PFSK-1 (cell line): ENCODE results near the gene ADAM33.

Source experiments
- FOXP2 ChIP-seq: optimal IDR thresholded peaks from 2 replicates; pipeline ENCODE3; 2011; ENCODE audit warnings: borderline replicate concordance, control low read depth, inconsistent platforms; ENCODE audit not compliant: insufficient read depth; ENCODE audit errors: extremely low read length, extremely low read depth
- POLR2AphosphoS5 ChIP-seq: IDR thresholded peaks from 2 replicates; pipeline ENCODE4 v1.6.1; 2012; ENCODE audit warnings: low read depth, mild to moderate bottlenecking, control low read depth, low read length, moderate library complexity
- SIN3A ChIP-seq: IDR thresholded peaks from 2 replicates; pipeline ENCODE4 v1.6.1; 2012; ENCODE audit warnings: mild to moderate bottlenecking, low read length, moderate library complexity, borderline replicate concordance; ENCODE audit not compliant: insufficient read depth
- TAF1 ChIP-seq: IDR thresholded peaks from 2 replicates; pipeline ENCODE4 v1.6.1; 2012; ENCODE audit warnings: low read length, control low read depth, borderline replicate concordance; ENCODE audit not compliant: insufficient read depth
- TF ChIP-seq, protein P1 (sequence below), 2 experiments: IDR thresholded peaks; 2 replicates each; pipeline versions ENCODE4 v1.6.1 to v1.8.0; 2011 to 2012; ENCODE audit warnings: low read depth in 2 of 2, low read length in 2 of 2, control low read depth in 1 of 2, inconsistent platforms in 1 of 2, mild to moderate bottlenecking in 1 of 2, moderate library complexity in 1 of 2; ENCODE audit not compliant: insufficient read depth in 1 of 2

The ADAM33 gene

GRCh38 chr20:3669710-3670367, 12.0 kb downstream of the ADAM33 start:
- TF ChIP-seq SIN3A (no peak), FOXP2 (no peak), POLR2AphosphoS5 (no peak), TAF1 (no peak)
- TF ChIP-seq, protein P1, sequence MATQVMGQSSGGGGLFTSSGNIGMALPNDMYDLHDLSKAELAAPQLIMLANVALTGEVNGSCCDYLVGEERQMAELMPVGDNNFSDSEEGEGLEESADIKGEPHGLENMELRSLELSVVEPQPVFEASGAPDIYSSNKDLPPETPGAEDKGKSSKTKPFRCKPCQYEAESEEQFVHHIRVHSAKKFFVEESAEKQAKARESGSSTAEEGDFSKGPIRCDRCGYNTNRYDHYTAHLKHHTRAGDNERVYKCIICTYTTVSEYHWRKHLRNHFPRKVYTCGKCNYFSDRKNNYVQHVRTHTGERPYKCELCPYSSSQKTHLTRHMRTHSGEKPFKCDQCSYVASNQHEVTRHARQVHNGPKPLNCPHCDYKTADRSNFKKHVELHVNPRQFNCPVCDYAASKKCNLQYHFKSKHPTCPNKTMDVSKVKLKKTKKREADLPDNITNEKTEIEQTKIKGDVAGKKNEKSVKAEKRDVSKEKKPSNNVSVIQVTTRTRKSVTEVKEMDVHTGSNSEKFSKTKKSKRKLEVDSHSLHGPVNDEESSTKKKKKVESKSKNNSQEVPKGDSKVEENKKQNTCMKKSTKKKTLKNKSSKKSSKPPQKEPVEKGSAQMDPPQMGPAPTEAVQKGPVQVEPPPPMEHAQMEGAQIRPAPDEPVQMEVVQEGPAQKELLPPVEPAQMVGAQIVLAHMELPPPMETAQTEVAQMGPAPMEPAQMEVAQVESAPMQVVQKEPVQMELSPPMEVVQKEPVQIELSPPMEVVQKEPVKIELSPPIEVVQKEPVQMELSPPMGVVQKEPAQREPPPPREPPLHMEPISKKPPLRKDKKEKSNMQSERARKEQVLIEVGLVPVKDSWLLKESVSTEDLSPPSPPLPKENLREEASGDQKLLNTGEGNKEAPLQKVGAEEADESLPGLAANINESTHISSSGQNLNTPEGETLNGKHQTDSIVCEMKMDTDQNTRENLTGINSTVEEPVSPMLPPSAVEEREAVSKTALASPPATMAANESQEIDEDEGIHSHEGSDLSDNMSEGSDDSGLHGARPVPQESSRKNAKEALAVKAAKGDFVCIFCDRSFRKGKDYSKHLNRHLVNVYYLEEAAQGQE (IDR thresholded peaks at IDR 0.05; ENCODE audit: insufficient read depth in 1 of 2, low read depth in 2 of 2, low read length in 2 of 2), result no peak

DNA sequence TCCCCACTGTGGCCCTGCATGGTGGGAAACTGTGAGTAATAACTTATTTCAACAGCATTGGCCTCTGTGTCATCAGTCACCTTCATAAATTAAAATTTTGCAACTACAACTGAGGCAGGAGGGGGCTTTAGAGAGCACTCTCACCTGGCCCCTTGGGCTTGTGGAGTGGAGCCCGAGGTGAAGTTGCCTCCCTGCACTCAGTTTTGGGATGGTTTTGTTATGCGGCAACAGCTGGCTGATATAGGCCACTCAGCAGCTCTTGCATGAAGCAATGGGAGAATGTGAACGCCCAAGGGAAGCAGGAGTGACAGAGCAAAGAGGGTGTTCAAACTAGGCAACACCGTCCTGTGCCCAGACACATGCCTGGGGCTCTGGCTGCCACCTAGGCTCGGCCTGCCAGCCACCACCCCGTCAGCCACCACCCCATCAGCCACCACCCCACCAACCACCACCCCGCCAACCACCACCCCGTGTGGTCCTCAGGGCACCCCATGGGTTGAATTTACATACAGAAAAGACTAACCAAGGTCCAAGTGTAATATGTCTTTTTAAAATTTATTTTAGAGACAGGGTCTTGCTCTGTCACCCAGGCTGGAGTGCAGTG, 14.3 kb downstream of the ADAM33 start:
- TF ChIP-seq TAF1, result no peak
- TF ChIP-seq FOXP2, result no peak
- no peak for TF ChIP-seq SIN3A
- TF ChIP-seq, protein P1 (IDR thresholded peaks at IDR 0.05; ENCODE audit: insufficient read depth in 1 of 2, low read depth in 2 of 2, low read length in 2 of 2), result no peak
- TF ChIP-seq POLR2AphosphoS5, result no peak

DNA sequence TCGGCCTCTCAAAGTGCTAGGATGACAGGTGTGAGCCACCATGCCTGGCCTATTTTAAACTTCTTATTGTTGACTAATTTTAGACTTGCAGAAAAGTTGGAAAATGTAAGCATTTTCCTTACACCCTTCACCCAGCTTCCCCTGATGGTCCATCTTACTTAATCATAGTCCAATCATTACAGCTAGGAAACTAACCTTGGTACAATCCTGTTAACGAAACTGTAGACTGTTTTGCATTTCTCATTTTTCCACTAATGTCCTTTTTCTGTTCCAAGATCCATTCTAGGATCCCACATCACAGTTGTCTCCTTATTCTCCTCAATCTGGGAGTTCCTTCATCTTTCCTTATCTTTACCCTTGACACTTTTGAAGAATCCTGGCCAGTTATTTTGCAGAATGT, 18.0 kb downstream of the ADAM33 start:
- TF ChIP-seq FOXP2 (no peak), TAF1 (no peak), POLR2AphosphoS5 (no peak), SIN3A (no peak)
- TF ChIP-seq, protein P1 (IDR thresholded peaks at IDR 0.05; ENCODE audit: insufficient read depth in 1 of 2, low read depth in 2 of 2, low read length in 2 of 2), result no peak

DNA sequence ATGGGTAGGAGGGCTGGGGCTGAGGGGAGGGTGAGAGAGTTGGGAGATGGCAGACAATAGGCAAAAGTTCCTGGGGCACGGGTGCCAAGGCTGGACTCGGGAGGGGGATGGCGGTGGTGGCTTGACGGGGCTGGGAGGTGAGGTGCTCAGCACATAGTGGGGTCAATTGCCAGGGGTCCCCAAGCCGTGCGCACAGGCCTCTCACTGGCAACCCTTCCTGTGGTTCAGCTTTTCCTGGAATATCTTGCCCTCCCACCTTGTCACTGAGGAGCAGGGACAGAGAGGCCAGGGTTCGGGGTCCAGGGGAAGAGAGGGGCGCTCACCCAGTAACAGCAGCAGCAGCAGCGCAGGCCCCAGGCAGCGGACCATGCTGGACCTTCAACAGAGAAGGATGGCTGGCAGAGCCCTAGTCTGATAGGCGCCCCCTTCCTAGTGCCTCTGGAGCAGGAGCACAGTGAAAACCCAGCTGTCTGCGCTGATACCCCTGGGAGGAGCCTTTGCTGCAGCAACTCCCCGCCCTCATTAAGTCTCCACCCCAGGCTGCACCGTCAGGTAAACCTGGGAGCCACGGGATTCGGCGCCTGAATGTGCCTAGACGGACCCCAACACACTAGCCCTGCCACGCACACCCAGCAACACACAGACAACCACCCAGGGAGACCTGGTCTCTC, 18.6 kb downstream of the ADAM33 start, which contains the start of gene GFRA4:
TSS of gene GFRA4 (minus strand) at position 369 of the 671 bp plus-strand sequence. CDS start at position 369, 0 bp downstream.
- TF ChIP-seq TAF1, result no peak
- TF ChIP-seq SIN3A, result no peak
- TF ChIP-seq FOXP2, result no peak
- TF ChIP-seq POLR2AphosphoS5, result no peak
- TF ChIP-seq, protein P1 (IDR thresholded peaks at IDR 0.05; ENCODE audit: insufficient read depth in 1 of 2, low read depth in 2 of 2, low read length in 2 of 2), result no peak
